Heart right ventricle (tissue), 16 donors: Measurements from ENCODE around the gene USP20. TPM values are rescaled to one million over a fixed set of nuclear protein-coding genes. Genes with fewer than 3 reads are reported as not detected.

Experiments
- ATAC-seq, 8 donors: fragments of 200-7000 bp; cut with Tn5 transposase; one replicate each; pipeline ENCODE4 v1.9.1; 2020; ENCODE audit warnings: mild to moderate bottlenecking in 8 of 8, moderate library complexity in 8 of 8, moderate number of reproducible peaks in 1 of 8
- DNase-seq, 2 donors: peaks; one replicate each; pipeline ENCODE4 v3.0.0-alpha.2; 2020
- H3K27ac ChIP-seq, 10 donors: fragments of 200-600 bp; sonication (generic) in 2 of 10; one replicate each; pipeline versions ENCODE4 v1.5.0 to v1.8.0; 2020 to 2022; ENCODE audit warnings: mild to moderate bottlenecking in 3 of 10
- H3K27me3 ChIP-seq, 7 donors: fragments of 200-600 bp; one replicate each; pipeline ENCODE4 v1.8.0; 2021 to 2022; ENCODE audit warnings: mild to moderate bottlenecking in 2 of 7
- H3K36me3 ChIP-seq, 9 donors: fragments of 200-600 bp; sonication (generic) in 1 of 9; one replicate each; pipeline versions ENCODE4 v1.5.0 to v1.8.0; 2020 to 2022; ENCODE audit warnings: mild to moderate bottlenecking in 2 of 9
- H3K4me1 ChIP-seq, 9 donors: fragments of 200-600 bp; sonication (generic) in 1 of 9; one replicate each; pipeline versions ENCODE4 v1.5.0 to v1.8.0; 2020 to 2022; ENCODE audit warnings: mild to moderate bottlenecking in 4 of 9
- H3K4me3 ChIP-seq, 10 donors: fragments of 200-600 bp; sonication (generic) in 2 of 10; one replicate each; pipeline versions ENCODE4 v1.5.0 to v1.8.0; 2020 to 2022; ENCODE audit warnings: mild to moderate bottlenecking in 7 of 10, moderate library complexity in 2 of 10
- H3K9me3 ChIP-seq, 11 donors: fragments of 200-600 bp in 10 of 11; sonication (generic) in 2 of 11; one replicate each; pipeline versions ENCODE4 v1.5.0 to v1.8.0; 2013 to 2022; ENCODE audit warnings: mild to moderate bottlenecking in 2 of 11, control low read depth in 1 of 11, moderate library complexity in 1 of 11
- CTCF ChIP-seq, 9 donors: fragments of 200-600 bp; sonication (generic) in 2 of 9; IDR thresholded peaks; one replicate each; pipeline versions ENCODE4 v1.5.0 to v1.8.0; 2021 to 2022; ENCODE audit warnings: antibody characterized with exemption in 9 of 9, mild to moderate bottlenecking in 5 of 9, moderate library complexity in 1 of 9
- WGBS, 2 donors: extraction: QIAGEN DNeasy Blood & Tissue Kit; methylation state at CpG; one replicate each; pipeline ENCODE4 v1.1.7; 2013; ENCODE audit warnings: inconsistent platforms in 1 of 2; 5-methylcytosine and 5-hydroxymethylcytosine counted together
- intact Hi-C, 10 donors: fragments of 100-400 bp; cut with DNase I; formaldehyde crosslinking; loops; one replicate each; pipeline versions ENCODE4 v1.11.1 to v1.14.2; 2022
- polyA plus RNA-seq, 2 donors: library from polyadenylated mRNA; stranded (reverse); fragments of 200-250 nt; gene quantifications; one replicate each; pipeline ENCODE4 v1.2.3, GENCODE V29; 2013
- total RNA-seq, 10 donors: library from RNA; stranded (reverse); fragmentation: NEBNext Ultra II Directional in 3 of 10; extraction: Animal tissue kit (Norgen Biotek cat#: 25700) in 3 of 10; gene quantifications; one replicate each; pipeline versions ENCODE4 v1.2.1 to v1.2.4, GENCODE V29; 2021 to 2023
- donor health status: Arrhythmogenic right ventricular cardiomyopathy.
- donor health status: ischemic (EF 13 %, LVEDD 7.1; RV severe dilation, severe dysfunction).
- donor health status: healthy with polysubstance abuse.
- donor health status: DM: no; HTN: yes; CAD: no.
- donor health status: DM: no; HTN: no; CAD: no.
- donor health status: ischemic (EF 25% LVEDD 6.9; RV normal size, moderate dysfunction).
- donor health status: ischemic (EF 25% LVEDD 5.7; RV mildly dilated, moderate dysfunction).
- donor health status: healthy.
- donor health status: DM: yes; HTN: yes; CAD: no.
- donor health status: Ischemic cardiomyopathy.
- donor health status: ischemic (EF 35%, LVEDD 5.7; RV mildly dilated, moderate dysfunction).
- donor health status: nonischemic (EF 11% LVEDD 7.7; RV severe dilation, severe dysfunction).
- donor health status: DM: yes; HTN: yes; CAD: no.
- donor health status: PGD.
- donor health status: ischemic (EF 29% LVEDD 5.4; RV normal size, mild dysfunction).
- donor health status: nonischemic (EF 23%, LVEDD 6.1; RV moderate dilation, normal function).

The USP20 gene
- total and polyA plus RNA-seq, 12 donors: 10.9 to 16.8 (median 12.5) TPM

- H3K36me3 ChIP-seq: peaks cover 0 to 65% (median 28%) of the 10 kb centered on the region in 9 donors
- H3K27ac ChIP-seq: peak within 1 kb of the TSS in 9 of 10 donors; percentile 63 to 88 (median 81)
- peaks cover 4 to 10% (median 8%) of the 10 kb centered on the region in 9 donors for H3K4me1 ChIP-seq
- ATAC-seq (peak; percentile 94 to 99 (median 98)), DNase-seq (peak; percentile 95 to 96)
- TF ChIP-seq CTCF (IDR thresholded peaks at IDR 0.05): no peak
- H3K4me3 ChIP-seq: peak within 1 kb of the TSS; percentile 64 to 96 (median 83)
- WGBS, 2 donors: 4% methylated on average over 46 to 47 of the region's 47 CpGs
- H3K9me3 ChIP-seq: no peaks in the 10 kb centered on the region
- intact Hi-C loops: no loop called here
- H3K27me3 ChIP-seq: no peaks in the 10 kb centered on the region
Measured at GRCh38 chr9:129823935-129824601, 11.2 kb upstream of the USP20 start, which contains the start of gene TOR1A. TSS of gene TOR1A (minus strand) at chr9:129824136. CDS start at chr9:129824085, 51 bp downstream.

- no peaks in the 10 kb centered on the region for H3K9me3 ChIP-seq
- no peak overlapping the region for H3K27ac ChIP-seq
- no peak for DNase-seq
- ATAC-seq: no peak
- H3K27me3 ChIP-seq: no peaks in the 10 kb centered on the region
- intact Hi-C loops: no loop called here
- no peak for TF ChIP-seq CTCF (IDR thresholded peaks at IDR 0.05)
- WGBS, 2 donors: 85 to 90% methylated on average over 6 of the region's 6 CpGs
- H3K4me3 ChIP-seq: no peak overlapping the region
- H3K36me3 ChIP-seq: peaks cover 0 to 65% (median 36%) of the 10 kb centered on the region in 9 donors
- peaks cover 4 to 10% (median 8%) of the 10 kb centered on the region in 9 donors for H3K4me1 ChIP-seq
Measured at GRCh38 chr9:129826344-129826743, 8.9 kb upstream of the USP20 start.

DNA sequence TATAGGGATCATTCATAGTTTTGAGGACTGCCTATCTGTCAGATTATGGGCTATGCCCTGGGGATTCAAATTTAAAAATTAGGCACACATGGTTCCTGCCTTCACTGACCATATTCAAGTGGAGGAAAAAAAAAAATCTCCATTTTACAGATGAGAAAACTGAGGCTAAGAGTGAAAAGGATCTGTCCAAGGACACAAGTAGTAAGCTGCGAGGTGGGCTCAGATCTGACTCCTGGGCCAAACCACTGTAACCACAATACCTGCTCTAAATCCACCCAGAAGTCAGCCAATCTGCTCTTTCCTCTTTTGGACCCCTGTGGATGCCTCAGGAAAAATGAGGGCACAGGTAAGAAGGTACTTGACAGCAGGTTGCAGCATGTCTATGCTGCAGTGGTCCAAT, 8.5 kb upstream of the USP20 start:
- Histone ChIP-seq H3K36me3 (peaks cover 0 to 65% (median 40%) of the 10 kb centered on the region in 9 donors), H3K4me3 (no peak overlapping the region), H3K27me3 (no peaks in the 10 kb centered on the region), H3K9me3 (no peaks in the 10 kb centered on the region), H3K27ac (no peak overlapping the region), H3K4me1 (peaks cover 4 to 10% (median 8%) of the 10 kb centered on the region in 9 donors)
- WGBS, 2 donors: 88 to 96% methylated on average over 1 of the region's 1 CpG
- ATAC-seq (no peak), DNase-seq (no peak)
- TF ChIP-seq CTCF (IDR thresholded peaks at IDR 0.05): no peak
- intact Hi-C loops: no loop called here

DNA sequence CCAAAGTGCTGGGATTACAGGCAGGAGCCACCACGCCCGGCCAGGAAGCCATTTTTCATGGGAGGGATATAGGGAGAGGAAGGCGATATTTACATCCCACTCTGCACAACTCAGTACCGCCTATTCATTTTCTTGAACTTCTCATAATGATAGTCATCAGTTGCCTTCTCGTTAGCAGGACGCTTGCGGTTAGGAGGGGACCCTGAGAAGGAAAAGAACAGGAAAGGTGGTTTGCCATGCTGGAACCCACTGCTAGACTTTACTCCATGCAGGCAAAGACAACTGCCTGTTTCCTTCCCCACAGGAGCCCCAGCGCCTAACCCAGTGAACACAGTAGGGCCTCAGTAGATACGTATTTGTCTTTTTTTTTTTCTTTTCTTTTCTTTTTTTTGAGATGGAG, 7.2 kb upstream of the USP20 start:
- DNase-seq (no peak), ATAC-seq (no peak)
- intact Hi-C loops: no loop called here
- Histone ChIP-seq H3K4me1 (peaks cover under 1 to 2% (median 2%) of the 10 kb centered on the region in 9 donors), H3K9me3 (no peaks in the 10 kb centered on the region), H3K36me3 (peaks cover 0 to 69% (median 45%) of the 10 kb centered on the region in 9 donors), H3K27me3 (no peaks in the 10 kb centered on the region), H3K27ac (no peak overlapping the region), H3K4me3 (no peak overlapping the region)
- WGBS, 2 donors: 91 to 93% methylated on average over 9 of the region's 9 CpGs
- no peak for TF ChIP-seq CTCF (IDR thresholded peaks at IDR 0.05)
